Right lobe of liver (tissue), 4 donors: Measurements from ENCODE around the gene PAFAH1B1.

ENCODE experiments used
- CTCF ChIP-seq, 4 donors: fragments of 200-600 bp in 3 of 4; fragments of 450-650 bp in 1 of 4; IDR thresholded peaks; one replicate each; pipeline versions ENCODE4 v1.5.1 to v1.8.0; 2016 to 2022; ENCODE audit warnings: antibody characterized with exemption in 4 of 4, mild to moderate bottlenecking in 2 of 4
- POLR2A ChIP-seq: fragments of 450-650 bp; IDR thresholded peaks from one replicate; pipeline ENCODE4 v1.6.1; 2017; ENCODE audit warnings: antibody characterized with exemption, mild to moderate bottlenecking
- donor health status: DM: no; HTN: no; CAD: no.
- donor health status: DM: no; HTN: no; CAD: no.
- donor health status: DM: no; HTN: yes; CAD: no.

DNA sequence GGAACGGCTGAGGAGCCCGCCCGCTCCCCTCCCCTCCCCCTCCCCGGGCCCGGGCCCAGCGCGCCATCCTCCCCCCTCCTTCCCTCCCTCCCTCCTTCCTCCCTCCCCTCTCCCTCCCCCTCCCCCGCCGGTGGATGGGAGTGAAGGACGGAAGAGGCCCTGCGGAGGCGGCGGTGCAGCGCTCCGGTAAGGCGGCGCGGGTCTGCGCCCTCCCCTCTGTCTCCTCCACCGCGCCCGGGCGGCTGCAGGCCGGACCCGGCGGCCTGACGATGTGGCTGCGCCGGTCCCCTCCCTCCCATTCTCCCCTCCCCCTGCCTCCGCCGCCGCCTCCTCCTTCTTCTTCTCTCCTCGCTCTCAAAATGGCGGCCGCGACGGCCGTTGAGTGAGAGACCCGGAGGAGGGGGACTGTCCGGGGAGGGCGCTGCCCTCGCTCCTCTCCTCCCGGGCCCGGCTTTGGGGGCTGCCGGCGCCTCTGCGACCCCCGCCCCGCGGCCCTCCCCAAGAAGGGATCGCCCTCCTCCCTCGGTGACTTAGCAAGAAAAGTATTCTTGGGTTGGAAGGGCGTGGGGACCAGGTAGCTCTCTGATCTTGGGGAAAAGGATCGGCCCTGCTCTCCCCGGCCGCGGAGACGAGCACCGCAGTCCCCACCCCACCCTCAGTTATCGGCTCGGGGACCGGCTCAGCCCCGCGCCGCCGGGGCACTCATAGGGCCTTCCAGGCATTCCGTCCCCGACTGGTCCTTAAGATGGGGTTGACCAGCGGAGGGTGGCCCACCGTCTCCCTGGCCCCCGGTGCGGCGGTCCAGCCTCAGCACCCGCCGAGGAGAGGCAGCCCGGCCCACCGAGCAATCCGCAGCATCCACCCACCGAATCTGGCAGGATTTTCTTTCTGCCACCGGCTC is 617 bp downstream of the PAFAH1B1 start:
- TF ChIP-seq POLR2A (no peak), CTCF (IDR thresholded peaks at IDR 0.05) (no peak)
